Measurements from ENCODE around the gene JUNB.
A peak's percentile ranks its signal among the peaks of the same experiment; 100 is the strongest.
"Not testable (repeated sequence)": the region's sequence is repeated elsewhere in the genome, so short reads cannot be mapped to it uniquely, and the experiment has no call there.

Gene JUNB

GRCh38 chr19:12789904-12790619 lies 1.2 kb upstream of the JUNB start:
- peak; percentile 99 for DNase-seq

GRCh38 chr19:12790628-12791344 lies 500 bp upstream of the JUNB start:
- DNase-seq, result peak; percentile 30

- peak; percentile 84 for DNase-seq
Measured at GRCh38 chr19:12792051-12792852, 966 bp downstream of the JUNB start.

- DNase-seq, result no peak
Measured at GRCh38 chr19:12792853-12793289, 1.6 kb downstream of the JUNB start.

GRCh38 chr19:12793290-12794195 lies 2.3 kb downstream of the JUNB start:
- DNase-seq, result peak; percentile 94

GRCh38 chr19:12794196-12794941 lies 3.1 kb downstream of the JUNB start:
- peak; percentile 20 for DNase-seq

GRCh38 chr19:12794971-12795381 lies 3.7 kb downstream of the JUNB start:
- no peak for DNase-seq

- peak; percentile 92 for DNase-seq
Measured at GRCh38 chr19:12796146-12797071, 5.1 kb downstream of the JUNB start.

- DNase-seq, result peak; percentile 22
Measured at GRCh38 chr19:12797141-12797587, 5.9 kb downstream of the JUNB start.

- DNase-seq, result not testable (repeated sequence)
Measured at GRCh38 chr19:12797607-12798006, 6.3 kb downstream of the JUNB start.

- DNase-seq, result peak; percentile 50
Measured at GRCh38 chr19:12799742-12800465, 8.6 kb downstream of the JUNB start.

- peak; percentile 87 for DNase-seq
Measured at GRCh38 chr19:12800466-12800770, 9.1 kb downstream of the JUNB start.

- DNase-seq, result peak; percentile 25
Measured at GRCh38 chr19:12800923-12801465, 9.7 kb downstream of the JUNB start.

- peak; percentile 93 for DNase-seq
Measured at GRCh38 chr19:12801466-12802266, 10.4 kb downstream of the JUNB start, which contains the start of the genes PRDX2 and THSD8. PRDX2 (minus strand) TSS chr19:12801800; CDS start chr19:12801261, 539 bp downstream. THSD8 (plus strand) TSS chr19:12802069; CDS start chr19:12802072, 3 bp downstream.

GRCh38 chr19:12802267-12803106 lies 11.2 kb downstream of the JUNB start:
- DNase-seq, result no peak

GRCh38 chr19:12804051-12804450 lies 12.8 kb downstream of the JUNB start:
- no peak for DNase-seq

Data from hematopoietic multipotent progenitor cell treated with erythropoietin and hydrocortisone succinate and interleukin-3 and kit ligand, for 6 days (in vitro differentiated cells).